Uterine smooth muscle cell (primary cell): ENCODE data around the gene ANAPC15. TPM values are rescaled to one million over a fixed set of nuclear protein-coding genes. Genes with fewer than 3 reads are reported as not detected.

Experiments
- total RNA-seq: library from RNA; depleted of rRNA; stranded (reverse); fragments of >200 nt; gene quantifications from 2 replicates; pipeline ENCODE4 v1.2.3, GENCODE V29; 2014

Gene ANAPC15
- 29.9 and 49.2 TPM in 2 replicates for total RNA-seq

DNA sequence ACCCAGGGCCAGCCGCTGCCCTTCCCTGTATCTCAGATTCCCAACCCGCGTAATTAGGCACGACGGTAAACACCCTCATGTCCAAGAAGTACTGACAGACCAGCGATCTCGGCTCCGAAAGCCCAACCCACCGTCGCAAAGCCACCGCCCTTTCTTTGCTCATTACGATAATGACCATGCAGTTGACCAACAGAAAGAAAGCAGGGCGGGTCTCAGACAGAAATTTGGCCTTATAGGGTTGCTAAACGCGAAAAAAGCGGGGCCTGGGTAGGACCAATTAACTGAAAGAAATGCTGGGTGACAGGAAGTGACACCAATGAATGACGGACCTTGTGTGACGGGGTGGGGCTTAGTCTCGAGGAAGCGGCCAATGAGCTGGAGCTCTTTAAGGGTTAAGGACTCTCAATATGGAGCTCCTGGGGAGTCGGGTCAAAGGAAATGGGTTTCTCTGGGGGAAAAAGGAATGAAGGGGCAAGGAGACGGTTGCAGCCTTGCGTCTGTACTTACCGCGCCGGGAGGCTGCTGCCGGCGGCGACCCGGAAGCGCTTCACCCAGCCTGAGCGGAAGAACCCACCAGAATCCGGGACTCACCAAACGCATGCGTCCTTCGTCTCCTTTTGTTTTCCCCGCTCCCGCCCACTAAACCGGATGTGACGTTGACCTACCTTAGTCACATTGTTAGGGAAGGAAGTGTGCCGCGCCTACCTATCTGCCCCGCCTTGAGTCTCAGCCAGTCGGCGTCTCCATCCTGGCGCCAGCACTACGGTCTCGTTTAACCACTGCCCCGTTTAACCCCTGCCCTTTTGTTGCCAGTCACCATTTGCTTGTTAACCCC lies at the start of gene ANAPC15:
Gene ANAPC15 (minus strand): TSS at position 553 of the 835 bp plus-strand sequence. CDS start 1,419 bp downstream, outside the sequence.

DNA sequence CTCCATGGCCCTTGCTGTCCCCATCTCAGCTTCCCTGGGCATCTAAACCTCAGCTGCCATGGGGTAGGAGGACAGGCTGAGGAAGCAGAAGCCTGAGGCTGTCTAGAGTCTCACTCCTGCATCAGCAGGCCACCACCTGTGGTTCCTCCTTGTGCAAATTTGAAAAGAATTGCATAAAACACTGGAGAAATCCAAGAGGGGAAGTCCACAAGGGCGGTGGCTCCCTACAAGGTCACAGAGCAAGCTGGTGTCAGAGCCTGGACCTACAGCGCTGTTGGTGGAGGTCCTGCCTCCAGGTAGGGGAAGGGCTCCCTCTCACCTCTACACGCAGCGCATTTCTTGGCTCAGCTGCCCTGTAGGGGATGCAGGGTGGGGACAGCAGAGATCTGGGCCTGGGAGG lies 23.0 kb upstream of the ANAPC15 start, which contains the start of gene FOLR3:
Gene FOLR3 (plus strand): TSS at position 253 of the 400 bp plus-strand sequence. CDS start 228 bp downstream, outside the sequence.

DNA sequence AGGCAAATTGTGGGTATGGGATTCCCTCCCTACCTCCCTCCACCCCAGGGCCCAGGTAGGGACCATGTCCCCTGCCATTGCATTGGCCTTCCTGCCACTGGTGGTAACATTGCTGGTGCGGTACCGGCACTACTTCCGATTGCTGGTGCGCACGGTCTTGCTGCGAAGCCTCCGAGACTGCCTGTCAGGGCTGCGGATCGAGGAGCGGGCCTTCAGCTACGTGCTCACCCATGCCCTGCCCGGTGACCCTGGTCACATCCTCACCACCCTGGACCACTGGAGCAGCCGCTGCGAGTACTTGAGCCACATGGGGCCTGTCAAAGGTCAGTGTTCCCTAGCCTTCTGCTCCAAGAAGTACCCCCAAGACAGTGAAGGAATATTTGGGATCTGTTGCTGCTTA lies 6.6 kb downstream of the ANAPC15 start, which contains the start of gene TOMT:
Gene TOMT (plus strand): TSS at position 37 of the 400 bp plus-strand sequence. CDS start 28 bp downstream, at position 65.

DNA sequence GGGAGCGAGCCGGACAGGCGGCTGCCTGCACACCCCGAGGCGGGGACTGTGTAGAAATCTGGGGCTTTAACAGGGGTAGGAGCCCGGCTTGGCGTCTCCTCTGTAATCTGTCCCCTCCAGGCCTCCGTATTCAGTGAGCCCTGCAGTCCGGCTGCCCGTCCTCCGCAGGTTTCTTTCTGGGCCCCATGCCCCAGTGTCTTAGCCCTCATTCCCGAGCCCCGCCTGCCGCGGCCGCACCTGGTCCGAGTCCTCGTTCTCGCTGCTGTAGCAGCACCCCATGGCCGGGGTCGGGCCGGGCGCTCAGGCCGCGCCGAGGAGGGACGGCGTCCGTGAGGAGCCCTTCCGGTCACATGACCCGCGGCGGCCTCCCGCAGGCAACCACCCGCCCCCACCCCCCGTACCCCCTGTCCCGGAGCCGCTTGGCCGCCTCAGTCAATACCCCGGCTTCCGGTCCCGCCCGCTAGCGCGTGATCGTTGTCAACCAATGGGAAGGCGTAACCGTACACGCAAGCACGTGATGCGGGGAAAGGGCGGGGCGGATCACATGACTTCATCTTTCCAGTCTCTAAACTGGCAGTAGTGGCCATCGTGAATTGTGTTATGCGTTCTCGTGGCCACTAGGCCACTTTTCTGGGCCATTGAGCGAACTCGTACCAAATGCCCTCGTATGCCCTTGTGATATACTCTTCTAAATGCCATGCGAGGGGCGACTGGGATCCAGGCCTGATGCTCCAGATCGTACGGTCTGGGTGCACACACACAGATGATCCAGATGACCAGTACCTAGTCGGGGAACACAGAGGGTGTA lies 9.3 kb downstream of the ANAPC15 start, which contains the start of gene LAMTOR1:
Gene LAMTOR1 (minus strand): TSS at position 352 of the 808 bp plus-strand sequence. CDS start 73 bp downstream, at position 279.

DNA sequence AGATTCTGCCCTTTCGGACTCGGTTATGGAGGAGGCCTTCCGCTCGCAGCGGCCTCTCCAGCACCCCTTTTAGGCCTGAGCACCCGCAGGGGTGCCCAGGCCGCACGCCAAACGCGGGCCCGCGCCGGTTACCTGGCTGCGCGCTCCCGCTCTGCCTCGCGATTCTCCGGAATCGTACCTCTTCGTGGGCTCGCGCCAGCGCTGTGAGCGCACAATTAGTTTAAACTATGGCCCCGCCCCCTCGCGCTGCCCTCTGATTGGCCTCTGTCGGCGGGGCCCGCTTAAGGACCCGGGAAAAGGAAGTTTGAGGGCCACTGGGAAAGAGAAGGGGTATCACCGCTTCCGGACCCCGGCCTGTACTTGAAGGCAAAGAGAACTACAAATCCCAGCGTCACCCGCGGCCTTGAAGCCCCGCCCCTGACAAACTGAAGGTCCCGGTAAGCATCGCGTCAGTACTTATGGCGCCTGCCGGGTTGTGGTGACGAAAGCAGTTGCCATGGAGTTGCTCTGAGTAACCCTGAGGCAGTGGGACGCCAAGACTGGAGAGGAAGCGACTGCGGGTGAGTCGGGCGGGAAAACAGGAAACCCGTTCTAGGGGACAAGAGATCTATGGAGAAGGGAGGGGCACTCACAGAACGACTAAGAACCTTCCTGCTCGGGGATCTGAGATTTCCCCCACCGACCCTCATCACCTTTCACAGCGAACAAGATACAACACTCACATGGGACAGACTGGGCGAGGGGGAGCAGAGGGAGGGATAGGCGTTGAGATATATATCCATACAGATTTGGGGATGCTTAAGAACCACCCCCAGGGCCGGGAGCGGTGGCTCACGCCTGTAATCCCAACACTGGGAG lies 31.9 kb downstream of the ANAPC15 start, which contains the start of the genes LRRC51 and NUMA1:
Gene LRRC51 (plus strand): TSS at position 525 of the 858 bp plus-strand sequence. CDS start 8,234 bp downstream, outside the sequence.
Gene NUMA1 (minus strand): TSS at position 217 of the 858 bp plus-strand sequence. CDS start 44,599 bp downstream, outside the sequence.

Other genes with a start within 250 kb of the ANAPC15 start
- gene DEFB131B, start 234.2 kb downstream of the ANAPC15 start, total RNA-seq, result not detected in 2 replicates
- gene XNDC1N, start 184.1 kb downstream of the ANAPC15 start, total RNA-seq, result 8.1 and 10.1 TPM in 2 replicates
- gene RNF121, start 183.6 kb downstream of the ANAPC15 start, total RNA-seq, result 27.4 and 39.6 TPM in 2 replicates
- gene IL18BP, start 113.8 kb downstream of the ANAPC15 start, total RNA-seq, result 1.9 and 2.0 TPM in 2 replicates
- 170 and 206 TPM in 2 replicates for gene NUMA1, start 32.2 kb downstream of the ANAPC15 start, total RNA-seq
- 2.5 and 5.3 TPM in 2 replicates for gene LRRC51, start 31.8 kb downstream of the ANAPC15 start, total RNA-seq
- gene LAMTOR1, start 9.4 kb downstream of the ANAPC15 start, total RNA-seq, result 105 and 127 TPM in 2 replicates
- gene TOMT, start 6.8 kb downstream of the ANAPC15 start, total RNA-seq, result not detected in 2 replicates
- 3.8 and 11.1 TPM in 2 replicates for gene FOLR3, start 23.0 kb upstream of the ANAPC15 start, total RNA-seq
- 0.12 TPM in 1 of 2 replicates, not detected in the other for gene FOLR1, start 79.4 kb upstream of the ANAPC15 start, total RNA-seq
- not detected in 2 replicates for gene FOLR2, start 104.1 kb upstream of the ANAPC15 start, total RNA-seq
- 58.9 and 83.4 TPM in 2 replicates for gene INPPL1, start 112.1 kb upstream of the ANAPC15 start, total RNA-seq
- not detected in 2 replicates for gene PHOX2A, start 131.5 kb upstream of the ANAPC15 start, total RNA-seq